IgD-negative memory B cell (primary cell): ENCODE results near the gene CREBBP. TPM values are rescaled to one million over a fixed set of nuclear protein-coding genes. Genes with fewer than 3 reads are reported as not detected.

Experiments
- H3K27ac Mint-ChIP-seq, 3 donors: one replicate each; pipeline ENCODE4 v1.8.0; 2020 to 2022; ENCODE audit warnings: mild to moderate bottlenecking in 3 of 3, mixed read lengths in 3 of 3, moderate library complexity in 1 of 3
- H3K27me3 Mint-ChIP-seq: one replicate; pipeline ENCODE4 v1.8.0; 2021; ENCODE audit warnings: mixed read lengths
- H3K36me3 Mint-ChIP-seq: one replicate; pipeline ENCODE4 v1.8.0; 2020; ENCODE audit warnings: mild to moderate bottlenecking, mixed read lengths
- H3K4me1 Mint-ChIP-seq, 3 donors: one replicate each; pipeline ENCODE4 v1.8.0; 2020 to 2022; ENCODE audit warnings: mixed read lengths in 3 of 3, mild to moderate bottlenecking in 1 of 3
- H3K4me3 Mint-ChIP-seq, 4 donors: one replicate each; pipeline ENCODE4 v1.8.0; 2020 to 2022; ENCODE audit warnings: mild to moderate bottlenecking in 4 of 4, mixed read lengths in 4 of 4, moderate library complexity in 3 of 4
- H3K9me3 Mint-ChIP-seq, 3 donors: one replicate each; pipeline ENCODE4 v1.8.0; 2020 to 2021; ENCODE audit warnings: mixed read lengths in 3 of 3, mild to moderate bottlenecking in 1 of 3
- polyA plus RNA-seq: library from polyadenylated mRNA; unstranded; fragments of 300-500 nt; fragmentation: Illumina TruSeq; gene quantifications from one replicate; pipeline ENCODE4 v1.2.3, GENCODE V29; 2021

CREBBP gene
- polyA plus RNA-seq, 1 donor from 2014 or later, result 18.5 TPM

GRCh38 chr16:3731126-3731935 is 149.2 kb downstream of the CREBBP start:
- H3K4me1 Mint-ChIP-seq, result no peaks in the 10 kb centered on the region

GRCh38 chr16:3730161-3731125 is 150.1 kb downstream of the CREBBP start:
- Mint-ChIP-seq H3K27me3 (no peaks in the 10 kb centered on the region), H3K4me1 (no peaks in the 10 kb centered on the region), H3K9me3 (no peaks in the 10 kb centered on the region), H3K4me3 (no peak overlapping the region), H3K27ac (peak overlapping the region in 1 of 3 donors; percentile 93), H3K36me3 (peaks cover 8% of the 10 kb centered on the region)

More at GRCh38 chr16:3731126-3731935, 149.2 kb downstream of the CREBBP start:
- H3K9me3 Mint-ChIP-seq, result no peaks in the 10 kb centered on the region
- H3K4me3 Mint-ChIP-seq, result no peak overlapping the region
- peak overlapping the region in 1 of 3 donors; percentile 48 for H3K27ac Mint-ChIP-seq
- H3K36me3 Mint-ChIP-seq, result peaks cover 8% of the 10 kb centered on the region
- no peaks in the 10 kb centered on the region for H3K27me3 Mint-ChIP-seq

DNA sequence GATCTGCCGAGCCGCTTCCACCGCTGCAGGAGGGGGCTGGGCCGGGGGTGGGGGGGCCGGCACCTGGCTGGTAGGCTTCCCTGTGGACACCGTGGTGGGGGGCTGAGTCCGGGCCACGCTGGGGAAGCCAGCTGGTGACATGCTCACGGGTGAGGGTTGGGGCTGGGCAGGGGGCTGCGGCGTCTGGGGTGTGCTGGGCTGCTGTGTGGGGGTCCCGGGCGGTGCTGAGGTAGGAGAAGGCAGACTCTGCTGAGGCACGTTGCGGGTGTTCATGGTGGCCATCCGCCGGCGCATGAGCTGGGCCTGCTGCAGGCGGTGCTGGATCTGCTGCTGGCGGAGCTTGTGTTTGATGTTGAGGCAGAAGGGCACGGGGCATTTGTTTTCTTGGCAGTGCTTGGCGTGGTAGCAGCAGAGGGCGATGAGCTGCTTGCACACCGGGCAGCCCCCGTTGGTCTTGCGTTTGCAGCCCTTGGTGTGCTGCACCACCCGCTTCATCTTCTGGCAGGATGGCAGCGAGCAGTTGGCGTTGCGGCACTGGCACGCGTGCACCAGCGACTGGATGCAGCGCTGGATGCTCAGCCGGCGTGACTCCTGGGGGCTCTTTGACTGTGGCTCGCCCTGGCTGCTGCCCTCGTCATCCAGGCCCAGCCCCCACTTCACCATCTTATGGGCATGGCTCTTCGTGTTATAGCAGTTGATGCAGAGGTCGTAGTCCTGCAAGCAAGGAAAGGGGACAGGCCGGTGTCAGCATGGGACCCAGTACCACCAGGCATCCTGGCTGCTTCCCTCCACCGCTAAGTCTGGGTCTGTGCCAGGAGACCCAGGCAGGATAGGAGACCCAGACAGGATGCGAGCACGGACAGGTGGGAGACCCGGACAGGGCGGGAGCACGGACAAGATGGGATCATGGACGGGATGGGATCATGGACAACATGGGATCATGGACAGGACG is 151.1 kb downstream of the CREBBP start:
- Mint-ChIP-seq H3K27ac (peak overlapping the region; percentile 45 to 93 (median 71)), H3K36me3 (peaks cover 5% of the 10 kb centered on the region), H3K27me3 (no peaks in the 10 kb centered on the region), H3K4me1 (no peaks in the 10 kb centered on the region), H3K9me3 (no peaks in the 10 kb centered on the region), H3K4me3 (no peak overlapping the region)

- H3K9me3 Mint-ChIP-seq, result no peaks in the 10 kb centered on the region
- H3K4me3 Mint-ChIP-seq, result no peak overlapping the region
- peak overlapping the region in 2 of 3 donors; percentile 45 to 57 for H3K27ac Mint-ChIP-seq
- H3K36me3 Mint-ChIP-seq, result peaks cover 5% of the 10 kb centered on the region
- H3K4me1 Mint-ChIP-seq, result no peaks in the 10 kb centered on the region
- H3K27me3 Mint-ChIP-seq, result no peaks in the 10 kb centered on the region
These were observed 151.9 kb downstream of the CREBBP start for GRCh38 chr16:3728424-3729160.

GRCh38 chr16:3727806-3728381 is 152.6 kb downstream of the CREBBP start:
- Mint-ChIP-seq H3K4me3 (no peak overlapping the region), H3K36me3 (peaks cover 5% of the 10 kb centered on the region), H3K27ac (peak overlapping the region in 2 of 3 donors; percentile 48 to 57), H3K4me1 (no peaks in the 10 kb centered on the region), H3K27me3 (no peaks in the 10 kb centered on the region), H3K9me3 (no peaks in the 10 kb centered on the region)

DNA sequence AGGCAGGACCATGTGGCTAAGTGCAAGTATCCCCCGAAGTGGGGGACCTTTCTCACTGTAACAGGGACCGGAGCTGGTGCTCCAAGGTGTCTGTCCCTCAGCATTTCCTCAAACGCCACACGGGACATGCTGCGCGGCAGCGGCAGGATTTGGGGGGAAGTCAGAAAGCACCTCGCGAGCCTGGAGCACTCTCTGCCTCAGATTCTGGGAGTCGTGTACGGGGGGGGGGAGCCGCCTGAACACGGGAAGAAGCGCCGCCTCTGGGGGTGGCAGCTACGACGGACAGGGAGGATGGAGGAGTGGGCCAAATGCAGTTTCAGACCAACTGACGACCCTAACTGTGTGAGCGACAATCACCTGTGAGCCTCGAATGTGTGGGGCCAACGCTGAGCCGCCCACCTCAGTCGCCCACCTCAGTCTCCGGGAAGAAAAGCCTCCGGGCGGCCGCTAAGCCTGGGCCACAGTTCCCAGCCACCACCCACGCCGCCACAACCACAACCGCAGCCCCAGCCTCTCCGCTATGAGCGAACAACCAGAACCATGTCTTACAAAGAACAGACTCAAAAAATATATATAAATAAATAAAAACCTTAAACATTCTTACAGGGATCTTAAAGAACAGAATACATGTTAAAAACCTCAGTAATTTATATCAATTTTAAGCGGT is 154.4 kb downstream of the CREBBP start:
- Mint-ChIP-seq H3K36me3 (peaks cover 5% of the 10 kb centered on the region), H3K4me3 (no peak overlapping the region), H3K27me3 (no peaks in the 10 kb centered on the region), H3K4me1 (no peaks in the 10 kb centered on the region), H3K27ac (no peak overlapping the region), H3K9me3 (no peaks in the 10 kb centered on the region)

DNA sequence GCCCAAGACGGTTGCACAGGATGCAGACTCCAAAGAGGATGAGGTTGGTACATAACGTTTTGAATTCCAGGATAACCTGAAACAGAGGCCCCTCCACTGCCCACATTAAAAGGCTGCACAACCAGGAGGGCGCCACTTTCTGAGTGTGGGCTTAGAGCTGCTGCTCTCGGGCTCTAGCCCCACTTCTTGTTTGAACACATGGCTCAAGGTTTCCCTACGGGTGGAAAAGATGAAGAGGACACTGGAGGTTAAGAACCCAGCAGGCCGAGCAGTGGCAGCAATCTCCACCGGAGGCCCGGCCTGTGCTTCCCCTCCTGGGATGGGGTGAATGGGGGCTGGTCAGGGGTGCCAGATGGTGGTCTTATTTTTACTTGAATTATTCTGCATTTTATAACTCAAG is 155.2 kb downstream of the CREBBP start:
- peaks cover 0 to 1% (median 0%) of the 10 kb centered on the region in 3 donors for H3K9me3 Mint-ChIP-seq
- H3K27me3 Mint-ChIP-seq, result no peaks in the 10 kb centered on the region
- H3K36me3 Mint-ChIP-seq, result peaks cover 5% of the 10 kb centered on the region
- peak overlapping the region in 2 of 4 donors; percentile 44 to 61 for H3K4me3 Mint-ChIP-seq
- H3K27ac Mint-ChIP-seq, result peak overlapping the region in 2 of 3 donors; percentile 84 to 85
- H3K4me1 Mint-ChIP-seq, result no peaks in the 10 kb centered on the region

- Mint-ChIP-seq H3K4me3 (peak overlapping the region in 1 of 4 donors; percentile 68), H3K27me3 (no peaks in the 10 kb centered on the region), H3K4me1 (peaks cover 3 to 6% (median 4%) of the 10 kb centered on the region in 3 donors), H3K27ac (peak overlapping the region in 1 of 3 donors; percentile 65), H3K36me3 (peaks cover 2% of the 10 kb centered on the region), H3K9me3 (peaks cover 0 to 1% (median 0%) of the 10 kb centered on the region in 3 donors)
These were observed 158.0 kb downstream of the CREBBP start for GRCh38 chr16:3722508-3722907.

GRCh38 chr16:3720418-3720817 is 160.1 kb downstream of the CREBBP start:
- Mint-ChIP-seq H3K27me3 (no peaks in the 10 kb centered on the region), H3K27ac (peak overlapping the region in 1 of 3 donors; percentile 71), H3K36me3 (no peaks in the 10 kb centered on the region), H3K4me3 (peak overlapping the region in 1 of 4 donors; percentile 61), H3K4me1 (peaks cover 9 to 15% (median 10%) of the 10 kb centered on the region in 3 donors), H3K9me3 (peaks cover 0 to 1% (median 0%) of the 10 kb centered on the region in 3 donors)

- Mint-ChIP-seq H3K4me1 (peaks cover 16 to 20% (median 17%) of the 10 kb centered on the region in 3 donors), H3K4me3 (peak overlapping the region in 3 of 4 donors; percentile 69 to 95 (median 92)), H3K9me3 (peaks cover 0 to 1% (median 0%) of the 10 kb centered on the region in 3 donors), H3K27me3 (no peaks in the 10 kb centered on the region), H3K36me3 (no peaks in the 10 kb centered on the region), H3K27ac (peak overlapping the region in 2 of 3 donors; percentile 82 to 94)
These were observed 161.9 kb downstream of the CREBBP start for GRCh38 chr16:3718628-3719027.

- Mint-ChIP-seq H3K27ac (peak overlapping the region; percentile 82 to 94 (median 93)), H3K9me3 (peaks cover 0 to 1% (median 0%) of the 10 kb centered on the region in 3 donors), H3K36me3 (no peaks in the 10 kb centered on the region), H3K4me1 (peaks cover 17 to 22% (median 20%) of the 10 kb centered on the region in 3 donors), H3K27me3 (no peaks in the 10 kb centered on the region), H3K4me3 (peak overlapping the region; percentile 84 to 95 (median 92))
These were observed 162.5 kb downstream of the CREBBP start for GRCh38 chr16:3718019-3718391.

DNA sequence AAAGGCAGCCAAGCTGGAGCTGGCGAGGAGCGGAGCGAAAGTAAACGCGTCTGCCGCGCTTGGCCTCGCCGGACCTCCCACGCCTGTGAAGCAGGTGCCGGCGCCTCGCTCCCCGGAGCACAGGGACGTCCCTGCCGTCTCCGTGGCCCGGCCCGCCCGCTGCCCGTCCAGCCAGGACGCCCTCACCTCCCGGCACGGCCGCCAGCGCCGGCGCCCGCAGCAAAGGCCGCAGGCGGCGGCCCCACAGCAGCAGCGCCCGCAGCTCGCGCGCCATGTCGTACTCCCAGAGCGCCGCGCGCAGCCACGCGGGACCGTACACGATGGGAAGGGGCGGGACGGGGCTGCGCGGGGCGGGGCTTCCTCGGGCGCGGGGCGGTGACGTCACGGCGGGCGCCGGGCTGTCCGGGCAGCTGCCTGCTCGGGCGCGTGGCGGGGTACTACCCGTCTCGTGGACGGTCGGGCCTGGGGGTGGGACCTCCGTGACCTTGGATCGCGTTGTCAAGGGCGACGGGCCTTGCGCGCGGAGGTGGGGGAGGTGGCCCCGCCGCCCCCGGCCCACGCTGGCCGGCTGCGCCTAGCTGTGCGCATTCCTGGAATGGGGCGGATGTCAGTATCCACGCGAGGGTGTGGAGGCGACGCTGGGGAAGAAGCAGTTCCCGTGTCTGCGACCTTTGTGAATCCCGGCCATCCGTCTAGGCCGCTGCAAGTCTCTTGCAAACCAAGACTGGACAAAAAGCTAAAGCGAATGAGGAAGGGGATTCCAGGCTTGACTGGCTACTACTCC is 163.1 kb downstream of the CREBBP start, which contains the start of gene TRAP1:
Gene TRAP1 (minus strand): TSS at position 290 of the 784 bp plus-strand sequence. CDS start 16 bp downstream, at position 274.
- Mint-ChIP-seq H3K4me1 (peaks cover 17 to 25% (median 20%) of the 10 kb centered on the region in 3 donors), H3K36me3 (no peaks in the 10 kb centered on the region), H3K27me3 (no peaks in the 10 kb centered on the region), H3K4me3 (peak within 1 kb of the TSS; percentile 91 to 97 (median 94)), H3K9me3 (peaks cover 0 to 1% (median 0%) of the 10 kb centered on the region in 3 donors), H3K27ac (peak within 1 kb of the TSS; percentile 87 to 94 (median 93))
